SK-N-SH (cell line): ENCODE results near the gene RCAN1. TPM values are rescaled to one million over a fixed set of nuclear protein-coding genes. Genes with fewer than 3 reads are reported as not detected.

Source experiments
- CTCF ChIA-PET: fragments of 300-600, 350-600 bp; formaldehyde crosslinking; extraction: SDS; loops from one replicate; lab custom pipeline; 2021; lab: Yijun Ruan, JAX
- POLR2A ChIA-PET: fragments of 350-600 bp; sonication (Branson Sonifier 250); formaldehyde crosslinking; extraction: SDS; loops from one replicate; lab custom pipeline; 2020; ENCODE audit warnings: antibody characterized with exemption, inconsistent platforms; lab: Yijun Ruan, JAX
- DNase-seq: peaks from one replicate; pipeline ENCODE4 v3.0.0; 2012
- H2AFZ ChIP-seq: fragments of 200-600 bp; sonication (generic); 2 replicates; pipeline ENCODE4 v1.8.1; 2016; ENCODE audit warnings: antibody characterized with exemption, mild to moderate bottlenecking, low read depth
- H3F3A ChIP-seq: fragments of 200-600 bp; sonication (generic); replicated peaks from 2 replicates; pipeline ENCODE3; 2016; ENCODE audit warnings: antibody characterized with exemption, mild to moderate bottlenecking; ENCODE audit not compliant: insufficient read depth
- H3K27ac ChIP-seq, 2 experiments: fragments of 200-500 bp in 1 of 2; fragments of 200-600 bp in 1 of 2; sonication (Bioruptor generic) in 1 of 2; sonication (generic), shearing (Covaris generic) in 1 of 2; 2 replicates each; pipeline versions ENCODE4 v1.5.1 to v1.6.1; 2014 to 2016; ENCODE audit warnings: low read depth in 2 of 2, inconsistent platforms in 1 of 2, low read length in 1 of 2, mild to moderate bottlenecking in 1 of 2, mixed read lengths in 1 of 2
- H3K27me3 ChIP-seq: fragments of 200-600 bp; sonication (generic), shearing (Covaris generic); 2 replicates; pipeline ENCODE4 v1.6.1; 2016; ENCODE audit warnings: mixed run types; ENCODE audit not compliant: insufficient read depth
- H3K36me3 ChIP-seq, 2 experiments: fragments of 200-500 bp in 1 of 2; fragments of 200-600 bp in 1 of 2; sonication (Bioruptor generic) in 1 of 2; sonication (generic) in 1 of 2; replicated peaks in 1 of 2; 2 replicates each; pipeline versions ENCODE3 to v1.5.1; 2014 to 2016; ENCODE audit warnings: low read length in 1 of 2, mild to moderate bottlenecking in 1 of 2; ENCODE audit not compliant: insufficient read depth in 2 of 2, control insufficient read depth in 1 of 2
- H3K4me1 ChIP-seq, 2 experiments: fragments of 200-500 bp in 1 of 2; fragments of 200-600 bp in 1 of 2; sonication (Bioruptor generic) in 1 of 2; sonication (generic), shearing (Covaris generic) in 1 of 2; 2 replicates each; pipeline versions ENCODE4 v1.5.1 to v1.6.1; 2014 to 2016; ENCODE audit warnings: low read depth in 1 of 2, low read length in 1 of 2, mixed run types in 1 of 2; ENCODE audit not compliant: insufficient read depth in 2 of 2, control insufficient read depth in 1 of 2
- H3K4me2 ChIP-seq: fragments of 200-600 bp; sonication (generic), shearing (Covaris generic); 2 replicates; pipeline ENCODE4 v1.6.1; 2017; ENCODE audit warnings: mixed run types
- H3K4me3 ChIP-seq, 2 experiments: fragments of 200-500 bp in 1 of 2; fragments of 200-600 bp in 1 of 2; sonication (Bioruptor generic) in 1 of 2; sonication (generic), shearing (Covaris generic) in 1 of 2; 2 replicates each; pipeline versions ENCODE4 v1.5.1 to v1.8.1; 2014 to 2016; ENCODE audit warnings: low read depth in 2 of 2, inconsistent platforms in 1 of 2, low read length in 1 of 2, mild to moderate bottlenecking in 1 of 2, mixed read lengths in 1 of 2, moderate library complexity in 1 of 2
- H3K79me2 ChIP-seq: fragments of 200-600 bp; sonication (generic); 2 replicates; pipeline ENCODE4 v1.8.1; 2017; ENCODE audit warnings: mild to moderate bottlenecking; ENCODE audit not compliant: insufficient read depth
- H3K9ac ChIP-seq: fragments of 200-600 bp; sonication (generic); 2 replicates; pipeline ENCODE4 v1.6.1; 2017; ENCODE audit warnings: mixed run types
- H3K9me2 ChIP-seq: fragments of 200-600 bp; sonication (generic); 2 replicates; pipeline ENCODE4 v1.6.1; 2017; ENCODE audit warnings: mixed run types
- H3K9me3 ChIP-seq: fragments of 200-600 bp; sonication (generic); 2 replicates; pipeline ENCODE4 v1.6.1; 2017; ENCODE audit warnings: mixed run types, mild to moderate bottlenecking, moderate library complexity
- H4K20me1 ChIP-seq: fragments of 200-600 bp; sonication (generic); 2 replicates; pipeline ENCODE4 v1.6.1; 2017; ENCODE audit warnings: mild to moderate bottlenecking, mixed run types; ENCODE audit not compliant: insufficient read depth
- CHD2 ChIP-seq: fragments of 150-350 bp; IDR thresholded peaks from 2 replicates; pipeline ENCODE4 v1.6.1; 2018; ENCODE audit warnings: low read length; ENCODE audit not compliant: partially characterized antibody
- ELF1 ChIP-seq: IDR thresholded peaks from 2 replicates; pipeline ENCODE4 v1.4.0; 2012
- EZH2phosphoT487 ChIP-seq: fragments of 200-600 bp; sonication (generic); IDR thresholded peaks from 2 replicates; pipeline ENCODE4 v1.6.1; 2017; ENCODE audit warnings: low read depth, mixed run types, mild to moderate bottlenecking, antibody characterized with exemption, moderate library complexity, borderline replicate concordance
- FOXJ3 ChIP-seq: sonication (generic); formaldehyde crosslinking; IDR thresholded peaks from 2 replicates; pipeline ENCODE4 v1.5.1; 2020; ENCODE audit warnings: mild to moderate bottlenecking, missing genetic modification reagents
- GABPA ChIP-seq: IDR thresholded peaks from 2 replicates; pipeline ENCODE4 v1.4.0; 2012; ENCODE audit warnings: low read depth, mild to moderate bottlenecking
- MEF2A ChIP-seq: IDR thresholded peaks from 2 replicates; pipeline ENCODE4 v1.4.0; 2012; ENCODE audit warnings: low read depth, borderline replicate concordance
- MXI1 ChIP-seq: IDR thresholded peaks from 2 replicates; pipeline ENCODE4 v1.6.1; 2012; ENCODE audit warnings: mild to moderate bottlenecking, low read depth, low read length, improper control_type of control experiment
- NRF1 ChIP-seq: IDR thresholded peaks from 2 replicates; pipeline ENCODE4 v1.6.1; 2012; ENCODE audit warnings: low read depth, mild to moderate bottlenecking, low read length
- POLR2AphosphoS5 ChIP-seq: IDR thresholded peaks from 2 replicates; pipeline ENCODE4 v1.6.1; 2012; ENCODE audit warnings: low read depth, low read length
- RCOR1 ChIP-seq: fragments of 150-350 bp; IDR thresholded peaks from 2 replicates; pipeline ENCODE4 v1.6.1; 2017; ENCODE audit warnings: antibody characterized with exemption, low read length
- TAF1 ChIP-seq: IDR thresholded peaks from 2 replicates; pipeline ENCODE4 v1.6.1; 2012; ENCODE audit warnings: low read depth, mild to moderate bottlenecking, low read length, moderate library complexity, borderline replicate concordance
- TCF12 ChIP-seq: IDR thresholded peaks from 2 replicates; pipeline ENCODE4 v1.4.0; 2012
- TEAD4 ChIP-seq: IDR thresholded peaks from 2 replicates; pipeline ENCODE4 v1.4.0; 2012; ENCODE audit warnings: mild to moderate bottlenecking, borderline replicate concordance; ENCODE audit not compliant: insufficient read depth
- USF2 ChIP-seq: fragments of 150-350 bp; IDR thresholded peaks from 2 replicates; pipeline ENCODE4 v1.6.1; 2017; ENCODE audit warnings: antibody characterized with exemption, low read length, low read depth, borderline replicate concordance
- WGBS: methylation state at CpG from one replicate; pipeline ENCODE4 v1.1.6; 2017; ENCODE audit warnings: low lambda C conversion rate; 5-methylcytosine and 5-hydroxymethylcytosine counted together
- polyA plus RNA-seq, 3 experiments: library from polyadenylated mRNA; depleted of rRNA; stranded (reverse); fragments of >200 nt; gene quantifications; 2 replicates each; pipeline ENCODE4 v1.2.3, GENCODE V29; 2012
- TF ChIP-seq, protein P1 (sequence below): IDR thresholded peaks from 2 replicates; pipeline ENCODE4 v1.4.0; 2012; ENCODE audit warnings: low read depth, borderline replicate concordance
- TF ChIP-seq, protein P2 (sequence below): fragments of 200-600 bp; sonication (generic); IDR thresholded peaks from 2 replicates; pipeline ENCODE4 v1.6.1; 2017; ENCODE audit warnings: antibody characterized with exemption, mild to moderate bottlenecking, moderate library complexity
- TF ChIP-seq, protein P3 (sequence below): fragments of 150-350 bp; IDR thresholded peaks from 2 replicates; pipeline ENCODE4 v1.6.1; 2016; ENCODE audit warnings: mild to moderate bottlenecking, low read depth, low read length
- TF ChIP-seq, protein P4 (sequence below): IDR thresholded peaks from 2 replicates; pipeline ENCODE4 v1.6.1; 2012; ENCODE audit warnings: mild to moderate bottlenecking, low read depth, low read length, moderate library complexity

RCAN1 gene
- polyA plus RNA-seq, 1 of the 3 experiments (the other 2 are of a cell fraction): 16.7 TPM

DNA sequence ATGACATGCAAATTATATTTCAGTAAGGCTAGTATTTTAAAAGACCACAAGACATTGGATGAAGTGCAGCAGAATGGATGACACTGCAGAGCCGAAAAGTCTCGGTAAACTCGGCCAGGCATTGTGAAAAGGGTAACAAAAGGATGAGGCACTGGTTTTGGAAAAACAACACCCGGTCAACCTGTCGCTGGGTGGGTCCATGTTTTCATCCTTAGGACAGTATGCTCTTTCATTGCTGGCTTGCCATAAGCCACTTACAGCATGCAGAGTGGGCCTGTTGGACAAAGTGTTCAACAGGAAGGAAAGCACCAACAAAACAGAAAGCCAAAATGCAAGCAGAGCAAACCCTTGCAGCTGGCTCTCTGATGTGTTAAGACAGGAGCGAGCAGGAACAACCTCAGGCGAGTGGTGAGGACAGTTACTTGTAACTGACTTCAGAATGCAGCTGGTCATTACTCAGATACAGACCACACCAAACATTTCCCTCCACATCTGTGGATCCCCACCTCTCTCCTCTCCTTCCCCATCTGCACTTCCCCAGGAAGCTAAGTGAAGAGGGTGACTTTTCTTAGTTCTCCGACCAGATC is 2.9 kb upstream of the RCAN1 start:
- WGBS: 50% methylated on average over 8 of the region's 8 CpGs
- Histone ChIP-seq H3K4me2 (no peak overlapping the region), H4K20me1 (no peaks in the 10 kb centered on the region), H3K4me3 (no peak overlapping the region), H3K9me2 (no peaks in the 10 kb centered on the region), H3K27me3 (peaks cover 29% of the 10 kb centered on the region; the same call in 1 of the 2 replicates), H3K27ac (no peak overlapping the region), H3K36me3 (no peaks in the 10 kb centered on the region), H3K9me3 (no peaks in the 10 kb centered on the region), H3F3A (peaks cover 2% of the 10 kb centered on the region), H3K79me2 (no peaks in the 10 kb centered on the region), H3K9ac (no peak overlapping the region), H3K4me1 (peaks cover 0 to 6% of the 10 kb centered on the region in 2 experiments; a peak in 2 of 4 replicates), H2AFZ (no peak overlapping the region)
- POLR2A ChIA-PET: no interaction called here
- no peak for DNase-seq
- TF ChIP-seq, protein P1, sequence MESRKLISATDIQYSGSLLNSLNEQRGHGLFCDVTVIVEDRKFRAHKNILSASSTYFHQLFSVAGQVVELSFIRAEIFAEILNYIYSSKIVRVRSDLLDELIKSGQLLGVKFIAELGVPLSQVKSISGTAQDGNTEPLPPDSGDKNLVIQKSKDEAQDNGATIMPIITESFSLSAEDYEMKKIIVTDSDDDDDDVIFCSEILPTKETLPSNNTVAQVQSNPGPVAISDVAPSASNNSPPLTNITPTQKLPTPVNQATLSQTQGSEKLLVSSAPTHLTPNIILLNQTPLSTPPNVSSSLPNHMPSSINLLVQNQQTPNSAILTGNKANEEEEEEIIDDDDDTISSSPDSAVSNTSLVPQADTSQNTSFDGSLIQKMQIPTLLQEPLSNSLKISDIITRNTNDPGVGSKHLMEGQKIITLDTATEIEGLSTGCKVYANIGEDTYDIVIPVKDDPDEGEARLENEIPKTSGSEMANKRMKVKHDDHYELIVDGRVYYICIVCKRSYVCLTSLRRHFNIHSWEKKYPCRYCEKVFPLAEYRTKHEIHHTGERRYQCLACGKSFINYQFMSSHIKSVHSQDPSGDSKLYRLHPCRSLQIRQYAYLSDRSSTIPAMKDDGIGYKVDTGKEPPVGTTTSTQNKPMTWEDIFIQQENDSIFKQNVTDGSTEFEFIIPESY: no peak
- no peak for TF ChIP-seq TEAD4
- TF ChIP-seq NRF1: no peak
- no peak for TF ChIP-seq TAF1
- TF ChIP-seq USF2: no peak
- no peak for TF ChIP-seq POLR2AphosphoS5
- TF ChIP-seq GABPA: no peak
- TF ChIP-seq, protein P2, sequence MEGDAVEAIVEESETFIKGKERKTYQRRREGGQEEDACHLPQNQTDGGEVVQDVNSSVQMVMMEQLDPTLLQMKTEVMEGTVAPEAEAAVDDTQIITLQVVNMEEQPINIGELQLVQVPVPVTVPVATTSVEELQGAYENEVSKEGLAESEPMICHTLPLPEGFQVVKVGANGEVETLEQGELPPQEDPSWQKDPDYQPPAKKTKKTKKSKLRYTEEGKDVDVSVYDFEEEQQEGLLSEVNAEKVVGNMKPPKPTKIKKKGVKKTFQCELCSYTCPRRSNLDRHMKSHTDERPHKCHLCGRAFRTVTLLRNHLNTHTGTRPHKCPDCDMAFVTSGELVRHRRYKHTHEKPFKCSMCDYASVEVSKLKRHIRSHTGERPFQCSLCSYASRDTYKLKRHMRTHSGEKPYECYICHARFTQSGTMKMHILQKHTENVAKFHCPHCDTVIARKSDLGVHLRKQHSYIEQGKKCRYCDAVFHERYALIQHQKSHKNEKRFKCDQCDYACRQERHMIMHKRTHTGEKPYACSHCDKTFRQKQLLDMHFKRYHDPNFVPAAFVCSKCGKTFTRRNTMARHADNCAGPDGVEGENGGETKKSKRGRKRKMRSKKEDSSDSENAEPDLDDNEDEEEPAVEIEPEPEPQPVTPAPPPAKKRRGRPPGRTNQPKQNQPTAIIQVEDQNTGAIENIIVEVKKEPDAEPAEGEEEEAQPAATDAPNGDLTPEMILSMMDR: no peak
- TF ChIP-seq ELF1: no peak
- TF ChIP-seq, protein P3, sequence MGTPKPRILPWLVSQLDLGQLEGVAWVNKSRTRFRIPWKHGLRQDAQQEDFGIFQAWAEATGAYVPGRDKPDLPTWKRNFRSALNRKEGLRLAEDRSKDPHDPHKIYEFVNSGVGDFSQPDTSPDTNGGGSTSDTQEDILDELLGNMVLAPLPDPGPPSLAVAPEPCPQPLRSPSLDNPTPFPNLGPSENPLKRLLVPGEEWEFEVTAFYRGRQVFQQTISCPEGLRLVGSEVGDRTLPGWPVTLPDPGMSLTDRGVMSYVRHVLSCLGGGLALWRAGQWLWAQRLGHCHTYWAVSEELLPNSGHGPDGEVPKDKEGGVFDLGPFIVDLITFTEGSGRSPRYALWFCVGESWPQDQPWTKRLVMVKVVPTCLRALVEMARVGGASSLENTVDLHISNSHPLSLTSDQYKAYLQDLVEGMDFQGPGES: no peak
- TF ChIP-seq MEF2A: no peak
- no peak for TF ChIP-seq TCF12
- no peak for TF ChIP-seq CHD2
- TF ChIP-seq, protein P4, sequence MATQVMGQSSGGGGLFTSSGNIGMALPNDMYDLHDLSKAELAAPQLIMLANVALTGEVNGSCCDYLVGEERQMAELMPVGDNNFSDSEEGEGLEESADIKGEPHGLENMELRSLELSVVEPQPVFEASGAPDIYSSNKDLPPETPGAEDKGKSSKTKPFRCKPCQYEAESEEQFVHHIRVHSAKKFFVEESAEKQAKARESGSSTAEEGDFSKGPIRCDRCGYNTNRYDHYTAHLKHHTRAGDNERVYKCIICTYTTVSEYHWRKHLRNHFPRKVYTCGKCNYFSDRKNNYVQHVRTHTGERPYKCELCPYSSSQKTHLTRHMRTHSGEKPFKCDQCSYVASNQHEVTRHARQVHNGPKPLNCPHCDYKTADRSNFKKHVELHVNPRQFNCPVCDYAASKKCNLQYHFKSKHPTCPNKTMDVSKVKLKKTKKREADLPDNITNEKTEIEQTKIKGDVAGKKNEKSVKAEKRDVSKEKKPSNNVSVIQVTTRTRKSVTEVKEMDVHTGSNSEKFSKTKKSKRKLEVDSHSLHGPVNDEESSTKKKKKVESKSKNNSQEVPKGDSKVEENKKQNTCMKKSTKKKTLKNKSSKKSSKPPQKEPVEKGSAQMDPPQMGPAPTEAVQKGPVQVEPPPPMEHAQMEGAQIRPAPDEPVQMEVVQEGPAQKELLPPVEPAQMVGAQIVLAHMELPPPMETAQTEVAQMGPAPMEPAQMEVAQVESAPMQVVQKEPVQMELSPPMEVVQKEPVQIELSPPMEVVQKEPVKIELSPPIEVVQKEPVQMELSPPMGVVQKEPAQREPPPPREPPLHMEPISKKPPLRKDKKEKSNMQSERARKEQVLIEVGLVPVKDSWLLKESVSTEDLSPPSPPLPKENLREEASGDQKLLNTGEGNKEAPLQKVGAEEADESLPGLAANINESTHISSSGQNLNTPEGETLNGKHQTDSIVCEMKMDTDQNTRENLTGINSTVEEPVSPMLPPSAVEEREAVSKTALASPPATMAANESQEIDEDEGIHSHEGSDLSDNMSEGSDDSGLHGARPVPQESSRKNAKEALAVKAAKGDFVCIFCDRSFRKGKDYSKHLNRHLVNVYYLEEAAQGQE: no peak
- TF ChIP-seq FOXJ3: no peak
- no peak for TF ChIP-seq RCOR1
- no peak for TF ChIP-seq MXI1
- no peak for TF ChIP-seq EZH2phosphoT487
- CTCF ChIA-PET: interaction anchor here (1.6 to 2.0 kb wide), 2 partner anchors 13 to 15 kb away, joined by 5 to 10 read pairs; no protein-coding TSS in a partner anchor
